HepG2 (cell line): ENCODE measurements around the gene TNFSF8. TPM values are rescaled to one million over a fixed set of nuclear protein-coding genes. Genes with fewer than 3 reads are reported as not detected.

ENCODE experiments used
- ATAC-seq: fragments of 200-7000 bp; cut with Tn5 transposase; 3 replicates; pipeline ENCODE4 v1.9.1; 2020; ENCODE audit warnings: mild to moderate bottlenecking, moderate library complexity
- BruUV-seq: library from RNA; stranded (reverse); fragments of 400-500 nt; replicated peaks from 2 replicates; lab custom pipeline; 2021; lab: Mats Ljungman, UMichigan
- CTCF ChIA-PET: fragments of 300-600 bp; formaldehyde crosslinking; extraction: SDS; loops from one replicate; lab custom pipeline; 2021; ENCODE audit warnings: low total read pairs, inconsistent platforms, low intra/inter-chr PET ratio; lab: Yijun Ruan, JAX
- POLR2A ChIA-PET: fragments of 350-600 bp; sonication (Branson Sonifier 250); formaldehyde crosslinking; loops from one replicate; lab custom pipeline; 2020; ENCODE audit warnings: antibody characterized with exemption, inconsistent platforms; lab: Yijun Ruan, JAX
- DNase-seq: peaks from one replicate; pipeline ENCODE4 v3.0.0-alpha.2; 2015; ENCODE audit warnings: low spot score
- FAIRE-seq: peaks from 3 replicates; lab custom pipeline; 2011; peaks lifted over from hg19 to GRCh38; lab: Jason Lieb, UNC
- H2AFZ ChIP-seq: one replicate; pipeline ENCODE4 v1.6.1; 2011; ENCODE audit warnings: low read length, inconsistent platforms
- H3K27ac ChIP-seq: fragments of 300-600 bp; 3 replicates; pipeline ENCODE4 v1.8.0; 2011; ENCODE audit warnings: mixed run types, mild to moderate bottlenecking, mixed read lengths, low read length, inconsistent platforms; ENCODE audit not compliant: insufficient read depth; ENCODE audit errors: extremely low read length
- H3K27me3 ChIP-seq, 2 experiments: fragments of 200-600 bp in 1 of 2; 2 replicates in 1 of 2; 3 replicates in 1 of 2; pipeline versions ENCODE4 v1.6.0 to v1.8.0; 2011; ENCODE audit warnings: low read length in 2 of 2, mild to moderate bottlenecking in 2 of 2, moderate library complexity in 2 of 2, inconsistent platforms in 1 of 2; ENCODE audit not compliant: insufficient read depth in 2 of 2, control insufficient read depth in 1 of 2
- H3K36me3 ChIP-seq, 2 experiments: fragments of 200-600 bp in 1 of 2; replicated peaks in 1 of 2; 2 replicates in 1 of 2; 3 replicates in 1 of 2; pipeline versions ENCODE4 v1.5.1 to v1.8.0; 2011; ENCODE audit warnings: low read length in 2 of 2, inconsistent platforms in 1 of 2; ENCODE audit not compliant: insufficient read depth in 2 of 2, control insufficient read depth in 1 of 2
- H3K4me1 ChIP-seq: 2 replicates; pipeline ENCODE4 v1.5.1; 2012; ENCODE audit warnings: low read length, inconsistent platforms; ENCODE audit not compliant: insufficient read depth
- H3K4me2 ChIP-seq: 2 replicates; pipeline ENCODE4 v1.6.0; 2011; ENCODE audit warnings: low read depth, low read length, inconsistent platforms
- H3K4me3 ChIP-seq, 3 experiments: fragments of 200-600 bp in 1 of 3; sonication (generic), shearing (Covaris generic) in 1 of 3; replicated peaks in 1 of 3; 2 replicates each; pipeline ENCODE4 v1.5.1; 2011 to 2016; ENCODE audit warnings: low read length in 3 of 3, inconsistent platforms in 2 of 3, low read depth in 2 of 3, mild to moderate bottlenecking in 2 of 3, control low read depth in 1 of 3, mixed read lengths in 1 of 3; ENCODE audit not compliant: insufficient read depth in 1 of 3
- H3K79me2 ChIP-seq: one replicate; pipeline ENCODE4 v1.6.1; 2011; ENCODE audit warnings: low read length, inconsistent platforms; ENCODE audit not compliant: insufficient read depth
- H3K9ac ChIP-seq: 2 replicates; pipeline ENCODE4 v1.6.0; 2011; ENCODE audit warnings: mild to moderate bottlenecking, low read depth, low read length, inconsistent platforms; ENCODE audit not compliant: insufficient read depth
- H3K9me3 ChIP-seq: 2 replicates; pipeline ENCODE4 v1.5.1; 2012; ENCODE audit warnings: mild to moderate bottlenecking, low read length
- H4K20me1 ChIP-seq: 2 replicates; pipeline ENCODE4 v1.6.0; 2011; ENCODE audit warnings: inconsistent platforms, mild to moderate bottlenecking, low read length, moderate library complexity; ENCODE audit not compliant: insufficient read depth
- ZNF232 ChIP-seq: sonication (generic); formaldehyde crosslinking; IDR thresholded peaks from 2 replicates; pipeline ENCODE4 v1.4.0; 2020; ENCODE audit warnings: missing genetic modification reagents, borderline replicate concordance
- WGBS: methylation state at CpG from one replicate; pipeline ENCODE4 v1.1.6; 2017; ENCODE audit warnings: low lambda C conversion rate; 5-methylcytosine and 5-hydroxymethylcytosine counted together
- in situ Hi-C: cut with HindIII; loops from 2 replicates; pipeline ENCODE4 v1.10.0; 2017; ENCODE audit warnings: low pct_unique_long_range_greater_than_20kb; ENCODE audit not compliant: extremely low pct_ligation_motif_present
- intact Hi-C: fragments of 100-400 bp; cut with micrococcal nuclease; formaldehyde crosslinking; loops from one replicate; pipeline ENCODE4 v1.10.0; 2022; ENCODE audit not compliant: unreplicated experiment
- polyA plus RNA-seq, 8 experiments: library from polyadenylated mRNA; depleted of rRNA in 3 of 8; stranded (reverse) in 7 of 8; unstranded in 1 of 8; fragments of >200 nt; fragmentation: Illumina TruSeq in 4 of 8; extraction: Trizol in 4 of 8; gene quantifications; 2 replicates each; pipeline versions ENCODE4 v1.2.1 to v1.2.3, GENCODE V29; 2011 to 2016; ENCODE audit warnings: low read depth in 4 of 8, missing spikeins in 1 of 8, mixed read lengths in 1 of 8; ENCODE audit not compliant: insufficient read depth in 1 of 8
- total RNA-seq, 5 experiments: library from RNA; depleted of rRNA; stranded (reverse); fragments of >200 nt; fragmentation: Illumina TruSeq; extraction: Trizol; gene quantifications; 2 replicates each; pipeline ENCODE4 v1.2.3, GENCODE V29; 2016; ENCODE audit warnings: low read depth in 1 of 5
- TF ChIP-seq, protein P1 (sequence below): sonication (generic); formaldehyde crosslinking; IDR thresholded peaks from 2 replicates; pipeline ENCODE4 v1.4.0; 2020; ENCODE audit warnings: missing genetic modification reagents, borderline replicate concordance

The TNFSF8 gene
- total and polyA plus RNA-seq, 2 of the 13 experiments (the other 11 are each of a cell fraction or from before 2014, with no cell fraction given), result not detected

DNA sequence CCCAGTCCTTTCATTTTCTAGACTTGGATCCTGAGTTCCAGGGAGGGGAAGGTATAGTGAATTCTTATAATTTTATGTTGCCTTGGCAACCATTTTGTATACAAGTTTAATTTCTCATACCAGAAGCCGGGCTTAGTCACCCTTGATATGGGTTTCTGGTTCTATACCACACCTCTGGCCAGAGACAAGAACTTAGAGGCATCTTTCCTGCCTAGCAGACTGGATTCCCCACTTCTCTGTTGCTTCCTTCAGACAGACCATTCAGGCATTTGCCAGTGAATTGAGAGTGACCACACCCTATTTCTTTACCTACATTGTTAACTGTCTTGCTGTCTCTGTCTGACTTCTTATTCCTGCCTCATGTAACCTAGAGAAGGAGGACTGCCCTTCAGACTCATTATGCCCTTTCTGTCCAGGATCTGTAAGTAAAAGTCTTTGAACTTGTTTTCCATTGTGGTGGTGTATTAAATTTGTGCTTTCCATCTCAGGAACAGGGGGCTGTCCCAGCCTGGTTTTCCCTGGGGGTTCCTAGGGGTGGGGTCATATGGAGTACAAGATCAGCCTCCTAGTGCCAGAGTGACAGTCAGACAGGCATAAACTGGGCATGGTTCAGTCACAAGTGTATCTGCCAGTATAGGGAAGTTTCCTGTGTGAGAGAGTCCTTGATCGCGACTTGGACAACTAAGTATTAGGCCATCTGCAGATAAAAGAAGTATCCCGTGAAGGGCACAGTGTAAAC, 27.4 kb downstream of the TNFSF8 start:
- ATAC-seq (no peak), FAIRE-seq (no peak), DNase-seq (no peak)
- intact Hi-C loops, result no loop called here
- ChIA-PET POLR2A (no interaction called here), CTCF (no interaction called here)
- BruUV-seq, result no TSS peak
- Histone ChIP-seq H3K79me2 (no peaks in the 10 kb centered on the region), H3K4me1 (peaks cover 10% of the 10 kb centered on the region), H3K4me3 (no peak overlapping the region), H3K27ac (no peak overlapping the region), H3K9me3 (no peaks in the 10 kb centered on the region), H3K36me3 (no peaks in the 10 kb centered on the region), H3K4me2 (no peak overlapping the region), H3K9ac (no peak overlapping the region), H3K27me3 (no peaks in the 10 kb centered on the region), H4K20me1 (no peaks in the 10 kb centered on the region), H2AFZ (no peak overlapping the region)
- in situ Hi-C loops, result loop anchor here (25.0 kb wide), 2 partner anchors 491 to 609 kb away; no protein-coding TSS in a partner anchor
- TF ChIP-seq ZNF232 (CRISPR knock-in tag), result no peak
- TF ChIP-seq, protein P1, sequence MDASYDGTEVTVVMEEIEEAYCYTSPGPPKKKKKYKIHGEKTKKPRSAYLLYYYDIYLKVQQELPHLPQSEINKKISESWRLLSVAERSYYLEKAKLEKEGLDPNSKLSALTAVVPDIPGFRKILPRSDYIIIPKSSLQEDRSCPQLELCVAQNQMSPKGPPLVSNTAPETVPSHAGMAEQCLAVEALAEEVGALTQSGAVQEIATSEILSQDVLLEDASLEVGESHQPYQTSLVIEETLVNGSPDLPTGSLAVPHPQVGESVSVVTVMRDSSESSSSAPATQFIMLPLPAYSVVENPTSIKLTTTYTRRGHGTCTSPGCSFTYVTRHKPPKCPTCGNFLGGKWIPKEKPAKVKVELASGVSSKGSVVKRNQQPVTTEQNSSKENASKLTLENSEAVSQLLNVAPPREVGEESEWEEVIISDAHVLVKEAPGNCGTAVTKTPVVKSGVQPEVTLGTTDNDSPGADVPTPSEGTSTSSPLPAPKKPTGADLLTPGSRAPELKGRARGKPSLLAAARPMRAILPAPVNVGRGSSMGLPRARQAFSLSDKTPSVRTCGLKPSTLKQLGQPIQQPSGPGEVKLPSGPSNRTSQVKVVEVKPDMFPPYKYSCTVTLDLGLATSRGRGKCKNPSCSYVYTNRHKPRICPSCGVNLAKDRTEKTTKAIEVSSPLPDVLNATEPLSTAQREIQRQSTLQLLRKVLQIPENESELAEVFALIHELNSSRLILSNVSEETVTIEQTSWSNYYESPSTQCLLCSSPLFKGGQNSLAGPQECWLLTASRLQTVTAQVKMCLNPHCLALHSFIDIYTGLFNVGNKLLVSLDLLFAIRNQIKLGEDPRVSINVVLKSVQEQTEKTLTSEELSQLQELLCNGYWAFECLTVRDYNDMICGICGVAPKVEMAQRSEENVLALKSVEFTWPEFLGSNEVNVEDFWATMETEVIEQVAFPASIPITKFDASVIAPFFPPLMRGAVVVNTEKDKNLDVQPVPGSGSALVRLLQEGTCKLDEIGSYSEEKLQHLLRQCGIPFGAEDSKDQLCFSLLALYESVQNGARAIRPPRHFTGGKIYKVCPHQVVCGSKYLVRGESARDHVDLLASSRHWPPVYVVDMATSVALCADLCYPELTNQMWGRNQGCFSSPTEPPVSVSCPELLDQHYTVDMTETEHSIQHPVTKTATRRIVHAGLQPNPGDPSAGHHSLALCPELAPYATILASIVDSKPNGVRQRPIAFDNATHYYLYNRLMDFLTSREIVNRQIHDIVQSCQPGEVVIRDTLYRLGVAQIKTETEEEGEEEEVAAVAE (CRISPR knock-in tag), result no peak
- 72% methylated on average over 4 of the region's 4 CpGs for WGBS
